ENCODE results near the gene GZF1. TPM values are rescaled to one million over a fixed set of nuclear protein-coding genes. Genes with fewer than 3 reads are reported as not detected.
A peak's percentile ranks its signal among the peaks of the same experiment; 100 is the strongest.

The GZF1 gene
- total RNA-seq, 4 donors from 2014 or later, result 4.9 to 23.3 (median 13.3) TPM

DNA sequence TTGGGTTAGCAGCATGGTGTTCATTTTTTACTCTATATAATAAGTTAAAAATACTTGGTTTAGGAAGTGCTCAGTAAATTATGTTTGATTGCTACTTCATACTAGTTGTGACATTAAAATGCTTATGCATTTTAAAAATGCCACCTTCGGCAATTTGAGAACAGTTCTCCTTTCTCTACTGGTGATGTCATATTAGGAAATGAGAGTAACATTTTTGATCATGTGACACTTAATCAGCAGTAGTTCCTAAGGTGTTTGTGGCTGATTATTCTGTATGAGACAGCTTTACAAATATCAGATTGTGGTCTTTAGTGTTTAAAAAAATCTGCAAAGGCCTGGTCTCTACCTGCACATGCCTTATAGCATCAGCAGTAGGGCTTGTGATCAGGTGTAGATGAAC is 4.4 kb downstream of the GZF1 start:
- H3K36me3 ChIP-seq, result peaks cover 0 to 15% (median 5%) of the 10 kb centered on the region in 4 donors

DNA sequence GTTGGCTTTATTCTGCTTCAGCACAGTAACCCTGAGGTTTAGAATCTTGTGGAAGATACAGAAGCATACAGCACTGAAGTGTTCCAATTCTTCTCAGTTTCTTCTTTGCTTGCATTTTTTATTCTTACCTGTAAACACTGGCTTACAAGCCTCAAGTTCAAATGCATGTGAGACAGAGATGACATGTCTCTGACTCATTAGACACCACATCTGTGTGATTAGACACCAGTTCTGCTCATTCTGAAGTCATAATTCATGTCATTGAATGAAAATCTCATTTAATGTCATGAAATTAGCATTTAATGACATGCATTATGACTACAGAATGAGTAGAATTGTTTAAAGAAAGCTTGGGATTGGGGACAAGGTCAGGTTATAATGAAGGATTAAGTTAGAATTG is 5.8 kb downstream of the GZF1 start:
- no peaks in the 10 kb centered on the region for H3K9me3 ChIP-seq
- peaks cover 0 to 17% (median 8%) of the 10 kb centered on the region in 4 donors for H3K36me3 ChIP-seq
- intact Hi-C loops (cut with DNase I; ENCODE audit: low total_unique reads) (loop anchor here (5.0 to 10.0 kb wide), 3 partner anchors 47 to 1500 kb away; no protein-coding TSS in a partner anchor), in situ Hi-C loops (cut with MboI; ENCODE audit: low pct_ligation_motif_present in 1 of 4, low pct_unique_long_range_greater_than_20kb in 1 of 4, low sequenced_read_pairs in 3 of 4) (no loop called here)
- TF ChIP-seq, protein P1, sequence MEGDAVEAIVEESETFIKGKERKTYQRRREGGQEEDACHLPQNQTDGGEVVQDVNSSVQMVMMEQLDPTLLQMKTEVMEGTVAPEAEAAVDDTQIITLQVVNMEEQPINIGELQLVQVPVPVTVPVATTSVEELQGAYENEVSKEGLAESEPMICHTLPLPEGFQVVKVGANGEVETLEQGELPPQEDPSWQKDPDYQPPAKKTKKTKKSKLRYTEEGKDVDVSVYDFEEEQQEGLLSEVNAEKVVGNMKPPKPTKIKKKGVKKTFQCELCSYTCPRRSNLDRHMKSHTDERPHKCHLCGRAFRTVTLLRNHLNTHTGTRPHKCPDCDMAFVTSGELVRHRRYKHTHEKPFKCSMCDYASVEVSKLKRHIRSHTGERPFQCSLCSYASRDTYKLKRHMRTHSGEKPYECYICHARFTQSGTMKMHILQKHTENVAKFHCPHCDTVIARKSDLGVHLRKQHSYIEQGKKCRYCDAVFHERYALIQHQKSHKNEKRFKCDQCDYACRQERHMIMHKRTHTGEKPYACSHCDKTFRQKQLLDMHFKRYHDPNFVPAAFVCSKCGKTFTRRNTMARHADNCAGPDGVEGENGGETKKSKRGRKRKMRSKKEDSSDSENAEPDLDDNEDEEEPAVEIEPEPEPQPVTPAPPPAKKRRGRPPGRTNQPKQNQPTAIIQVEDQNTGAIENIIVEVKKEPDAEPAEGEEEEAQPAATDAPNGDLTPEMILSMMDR (IDR thresholded peaks at IDR 0.05), result no peak
- TF ChIP-seq POLR2AphosphoS5 (IDR thresholded peaks at IDR 0.05) (no peak), POLR2A (IDR thresholded peaks at IDR 0.05) (no peak), EP300 (IDR thresholded peaks at IDR 0.05; ENCODE audit: low read depth) (no peak)
- DNase-seq, result no peak
- H3K27me3 ChIP-seq, result no peaks in the 10 kb centered on the region
- peaks cover 9 to 33% (median 15%) of the 10 kb centered on the region in 4 donors for H3K4me1 ChIP-seq
- no peak overlapping the region for H3K27ac ChIP-seq
- H3K4me3 ChIP-seq, result no peak overlapping the region

More for the DNA sequence above, 4.4 kb downstream of the GZF1 start:
- H3K4me1 ChIP-seq, result peaks cover 11 to 35% (median 18%) of the 10 kb centered on the region in 4 donors
- WGBS, 2 donors (ENCODE audit: low coverage in 1 of 2), result 27 to 51% methylated on average over 1 of the region's 1 CpG
- H3K27ac ChIP-seq, result peak overlapping the region in 1 of 4 donors; percentile 9
- TF ChIP-seq POLR2AphosphoS5 (IDR thresholded peaks at IDR 0.05) (no peak), POLR2A (IDR thresholded peaks at IDR 0.05) (no peak), EP300 (IDR thresholded peaks at IDR 0.05; ENCODE audit: low read depth) (no peak)
- TF ChIP-seq, protein P1 (IDR thresholded peaks at IDR 0.05), result no peak
- intact Hi-C loops (cut with DNase I; ENCODE audit: low total_unique reads) (loop anchor here (5.0 to 10.0 kb wide), 3 partner anchors 48 to 1499 kb away; no protein-coding TSS in a partner anchor), in situ Hi-C loops (cut with MboI; ENCODE audit: low pct_ligation_motif_present in 1 of 4, low pct_unique_long_range_greater_than_20kb in 1 of 4, low sequenced_read_pairs in 3 of 4) (no loop called here)
- H3K4me3 ChIP-seq, result no peak overlapping the region
- no peak for DNase-seq
- no peaks in the 10 kb centered on the region for H3K9me3 ChIP-seq
- no peaks in the 10 kb centered on the region for H3K27me3 ChIP-seq

DNA sequence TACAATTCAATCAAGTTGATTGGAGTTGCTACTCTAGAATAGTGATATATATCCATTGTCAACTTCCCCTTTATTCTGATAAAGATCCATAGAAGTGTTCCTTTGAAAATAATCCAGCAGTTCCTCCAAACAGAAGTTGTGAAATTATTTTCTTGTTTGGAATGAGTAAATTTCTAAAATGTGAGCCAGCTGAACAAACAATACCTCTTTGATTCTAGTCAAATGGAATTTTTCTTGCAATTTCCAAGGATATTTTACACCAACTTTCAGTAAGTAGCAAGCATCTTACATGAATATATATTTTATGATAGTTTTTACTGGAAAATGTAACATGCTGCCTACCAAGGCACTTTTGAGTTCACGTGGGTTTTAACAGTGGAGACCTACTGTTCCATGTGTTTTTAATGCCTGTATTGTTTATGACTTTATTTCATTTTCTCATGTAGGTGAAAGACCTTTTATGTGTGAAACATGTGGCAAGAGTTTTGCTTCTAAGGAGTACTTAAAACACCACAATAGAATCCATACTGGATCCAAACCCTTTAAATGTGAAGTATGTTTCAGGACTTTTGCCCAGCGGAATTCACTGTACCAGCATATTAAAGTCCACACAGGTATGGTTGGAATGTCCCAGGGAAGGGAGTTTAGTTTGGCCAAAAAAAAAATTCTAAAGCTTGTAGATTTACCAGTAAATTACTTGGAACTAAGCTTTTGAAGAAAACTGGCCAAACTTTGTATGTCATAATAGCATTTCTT is 6.5 kb downstream of the GZF1 start:
- intact Hi-C loops (cut with DNase I; ENCODE audit: low total_unique reads) (loop anchor here (5.0 to 10.0 kb wide), 3 partner anchors 46 to 1501 kb away; no protein-coding TSS in a partner anchor), in situ Hi-C loops (cut with MboI; ENCODE audit: low pct_ligation_motif_present in 1 of 4, low pct_unique_long_range_greater_than_20kb in 1 of 4, low sequenced_read_pairs in 3 of 4) (no loop called here)
- no peak for DNase-seq
- Histone ChIP-seq H3K4me1 (peaks cover 2 to 26% (median 8%) of the 10 kb centered on the region in 4 donors), H3K27ac (no peak overlapping the region), H3K27me3 (no peaks in the 10 kb centered on the region), H3K4me3 (no peak overlapping the region), H3K9me3 (no peaks in the 10 kb centered on the region), H3K36me3 (peaks cover 0 to 22% (median 8%) of the 10 kb centered on the region in 4 donors)
- WGBS, 2 donors (ENCODE audit: low coverage in 1 of 2), result 93 to 95% methylated on average over 2 of the region's 2 CpGs
- TF ChIP-seq EP300 (IDR thresholded peaks at IDR 0.05; ENCODE audit: low read depth), result no peak
- TF ChIP-seq, protein P1 (IDR thresholded peaks at IDR 0.05), result no peak
- TF ChIP-seq POLR2A (IDR thresholded peaks at IDR 0.05), result no peak
- no peak for TF ChIP-seq POLR2AphosphoS5 (IDR thresholded peaks at IDR 0.05)

DNA sequence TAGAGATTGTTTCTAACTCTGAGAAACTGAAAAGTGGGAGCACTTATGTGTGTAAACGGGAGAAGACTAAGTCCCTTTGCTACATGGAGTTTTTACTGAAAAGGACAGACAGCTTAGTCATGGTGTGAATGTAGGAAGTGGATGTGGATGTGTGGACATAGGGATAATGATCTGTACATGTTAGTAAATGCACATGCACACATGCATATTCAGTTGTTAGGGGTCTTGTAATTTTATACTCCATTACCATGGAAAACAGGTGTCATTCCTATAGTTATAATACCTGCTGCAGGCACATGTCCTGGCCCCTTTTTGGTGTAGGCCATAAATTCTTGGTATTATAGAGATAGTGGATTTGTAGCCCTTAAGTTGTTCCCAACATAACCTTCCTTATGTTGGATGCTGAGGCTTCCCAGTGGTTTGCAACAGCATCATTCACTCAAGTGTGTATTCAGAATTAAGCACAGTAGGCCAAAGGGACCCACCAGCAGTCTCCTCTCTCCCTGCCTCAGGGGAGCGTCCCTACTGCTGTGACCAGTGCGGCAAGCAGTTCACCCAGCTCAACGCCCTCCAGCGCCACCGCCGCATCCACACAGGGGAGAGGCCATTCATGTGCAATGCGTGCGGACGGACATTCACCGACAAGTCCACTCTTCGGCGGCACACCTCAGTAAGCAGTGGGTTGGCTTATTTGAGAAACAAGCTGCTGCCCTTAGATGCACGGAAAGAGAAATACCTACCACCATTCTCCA is 7.3 kb downstream of the GZF1 start:
- no peak overlapping the region for H3K4me3 ChIP-seq
- H3K27me3 ChIP-seq, result no peaks in the 10 kb centered on the region
- TF ChIP-seq POLR2AphosphoS5 (IDR thresholded peaks at IDR 0.05) (no peak), POLR2A (IDR thresholded peaks at IDR 0.05) (no peak), EP300 (IDR thresholded peaks at IDR 0.05; ENCODE audit: low read depth) (no peak)
- TF ChIP-seq, protein P1 (IDR thresholded peaks at IDR 0.05), result no peak
- DNase-seq, result no peak
- WGBS, 2 donors (ENCODE audit: low coverage in 1 of 2), result 80 to 96% methylated on average over 5 to 14 of the region's 14 CpGs
- H3K27ac ChIP-seq, result no peak overlapping the region
- H3K9me3 ChIP-seq, result no peaks in the 10 kb centered on the region
- H3K4me1 ChIP-seq, result peaks cover 0 to 22% (median 6%) of the 10 kb centered on the region in 4 donors
- H3K36me3 ChIP-seq, result peaks cover 0 to 23% (median 8%) of the 10 kb centered on the region in 4 donors
- intact Hi-C loops (cut with DNase I; ENCODE audit: low total_unique reads) (loop anchor here (5.0 to 10.0 kb wide), 3 partner anchors 46 to 1502 kb away; no protein-coding TSS in a partner anchor), in situ Hi-C loops (cut with MboI; ENCODE audit: low pct_ligation_motif_present in 1 of 4, low pct_unique_long_range_greater_than_20kb in 1 of 4, low sequenced_read_pairs in 3 of 4) (no loop called here)

Measured in transverse colon (tissue), 4 donors.